ENCODE results near the gene KIRREL3. TPM values are rescaled to one million over a fixed set of nuclear protein-coding genes. Genes with fewer than 3 reads are reported as not detected.
A peak's percentile ranks its signal among the peaks of the same experiment; 100 is the strongest.
"Not testable (repeated sequence)": the region's sequence is repeated elsewhere in the genome, so short reads cannot be mapped to it uniquely, and the experiment has no call there.

KIRREL3 gene
- total and polyA plus RNA-seq, 4 donors: 0.90 TPM; not detected in 3

GRCh38 chr11:126396266-126396665 is 604.3 kb downstream of the KIRREL3 start:
- ATAC-seq (ENCODE audit: low FRiP score); H3K4me1 ChIP-seq (ENCODE audit: control insufficient read depth in 1 of 2, insufficient read depth in 2 of 2, low read length in 2 of 2); H3K9me3 ChIP-seq (ENCODE audit: control insufficient read depth, low read length); intact Hi-C loops (cut with DNase I); H3K36me3 ChIP-seq (ENCODE audit: control insufficient read depth in 1 of 2, insufficient read depth in 2 of 2, low read length in 1 of 2); H3K27me3 ChIP-seq (ENCODE audit: control insufficient read depth in 1 of 2, insufficient read depth in 2 of 2, low read length in 1 of 2); H3K4me3 ChIP-seq (ENCODE audit: low read length in 2 of 2); H3K27ac ChIP-seq (ENCODE audit: low read depth in 1 of 2, low read length in 2 of 2): not testable (repeated sequence)
- 95% methylated on average over 15 of the region's 15 CpGs for WGBS, 2 donors
- DNase-seq: peak in 1 of 2 donors; percentile 26

- DNase-seq: peak in 1 of 2 donors; percentile 49
- intact Hi-C loops (cut with DNase I): not testable (repeated sequence)
Measured at GRCh38 chr11:126395784-126396183, 604.8 kb downstream of the KIRREL3 start.

DNA sequence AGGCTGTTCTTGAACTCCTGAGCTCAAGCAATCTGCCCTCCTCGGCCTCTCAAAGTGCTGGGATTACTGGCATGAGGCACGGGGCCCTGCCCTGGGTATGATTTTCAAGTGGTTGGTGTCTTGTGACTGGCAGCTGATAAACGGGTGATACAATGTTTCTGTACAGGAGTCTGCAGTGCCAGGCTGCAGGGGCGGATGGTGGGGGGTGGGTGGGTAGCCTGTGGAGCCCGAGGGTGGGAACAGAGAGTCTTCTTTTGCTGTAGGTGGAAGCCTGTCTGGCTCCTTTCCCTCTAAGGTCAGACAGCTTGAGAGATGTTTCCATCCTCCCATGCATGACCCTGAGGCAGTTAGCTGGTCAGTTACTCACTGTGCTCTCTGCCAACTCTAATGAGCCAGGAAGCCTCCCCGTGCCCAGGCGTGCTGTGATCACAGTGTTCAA is 605.9 kb downstream of the KIRREL3 start:
- H3K36me3 ChIP-seq (ENCODE audit: control insufficient read depth in 1 of 2, insufficient read depth in 2 of 2, low read length in 1 of 2); H3K4me3 ChIP-seq (ENCODE audit: low read length in 2 of 2); intact Hi-C loops (cut with DNase I); H3K27me3 ChIP-seq (ENCODE audit: control insufficient read depth in 1 of 2, insufficient read depth in 2 of 2, low read length in 1 of 2); H3K4me1 ChIP-seq (ENCODE audit: control insufficient read depth in 1 of 2, insufficient read depth in 2 of 2, low read length in 2 of 2); H3K9me3 ChIP-seq (ENCODE audit: control insufficient read depth, low read length); ATAC-seq (ENCODE audit: low FRiP score); H3K27ac ChIP-seq (ENCODE audit: low read depth in 1 of 2, low read length in 2 of 2): not testable (repeated sequence)
- 39 to 66% methylated on average over 5 to 7 of the region's 7 CpGs for WGBS, 2 donors
- DNase-seq: peak in 1 of 2 donors; percentile 7

More at GRCh38 chr11:126395784-126396183, 604.8 kb downstream of the KIRREL3 start:
- H3K27ac ChIP-seq (ENCODE audit: low read depth in 1 of 2, low read length in 2 of 2); H3K36me3 ChIP-seq (ENCODE audit: control insufficient read depth in 1 of 2, insufficient read depth in 2 of 2, low read length in 1 of 2); H3K4me3 ChIP-seq (ENCODE audit: low read length in 2 of 2); H3K27me3 ChIP-seq (ENCODE audit: control insufficient read depth in 1 of 2, insufficient read depth in 2 of 2, low read length in 1 of 2); H3K4me1 ChIP-seq (ENCODE audit: control insufficient read depth in 1 of 2, insufficient read depth in 2 of 2, low read length in 2 of 2); H3K9me3 ChIP-seq (ENCODE audit: control insufficient read depth, low read length): not testable (repeated sequence)
- peak; percentile 58 for ATAC-seq (ENCODE audit: low FRiP score)
- WGBS, 2 donors: 71 to 76% methylated on average over 9 to 10 of the region's 13 CpGs

DNA sequence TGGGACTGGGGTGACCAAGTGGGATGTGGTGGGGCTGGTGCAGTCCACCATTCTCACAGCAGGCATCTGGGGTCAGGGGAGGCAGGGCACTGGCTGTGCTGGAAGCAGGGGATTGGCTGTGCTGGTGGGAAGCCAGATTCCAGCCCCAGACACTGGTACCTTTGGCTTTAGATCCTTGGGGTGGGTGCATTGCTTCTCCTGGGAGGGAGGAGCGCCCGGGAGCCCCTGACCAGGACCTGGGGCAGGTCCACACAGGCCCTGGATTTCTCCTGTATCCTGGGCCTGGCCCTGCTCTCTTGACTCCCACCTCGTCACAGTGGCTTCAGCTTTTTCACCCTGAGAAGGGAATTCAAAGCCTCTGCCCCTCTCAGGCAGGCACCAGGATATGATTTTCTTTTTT is 606.5 kb downstream of the KIRREL3 start:
- Histone ChIP-seq H3K27ac (ENCODE audit: low read depth in 1 of 2, low read length in 2 of 2) (no peak overlapping the region), H3K36me3 (ENCODE audit: control insufficient read depth in 1 of 2, insufficient read depth in 2 of 2, low read length in 1 of 2) (no peaks in the 10 kb centered on the region), H3K4me1 (ENCODE audit: control insufficient read depth in 1 of 2, insufficient read depth in 2 of 2, low read length in 2 of 2) (no peaks in the 10 kb centered on the region), H3K4me3 (ENCODE audit: low read length in 2 of 2) (no peak overlapping the region), H3K9me3 (ENCODE audit: control insufficient read depth, low read length) (no peaks in the 10 kb centered on the region), H3K27me3 (ENCODE audit: control insufficient read depth in 1 of 2, insufficient read depth in 2 of 2, low read length in 1 of 2) (no peaks in the 10 kb centered on the region)
- intact Hi-C loops (cut with DNase I): no loop called here
- WGBS, 2 donors: 87 to 95% methylated on average over 3 of the region's 3 CpGs
- no peak for ATAC-seq (ENCODE audit: low FRiP score)
- peak in 1 of 2 donors; percentile 24 for DNase-seq

- Histone ChIP-seq H3K27me3 (ENCODE audit: control insufficient read depth in 1 of 2, insufficient read depth in 2 of 2, low read length in 1 of 2) (no peaks in the 10 kb centered on the region), H3K27ac (ENCODE audit: low read depth in 1 of 2, low read length in 2 of 2) (no peak overlapping the region), H3K36me3 (ENCODE audit: control insufficient read depth in 1 of 2, insufficient read depth in 2 of 2, low read length in 1 of 2) (no peaks in the 10 kb centered on the region), H3K9me3 (ENCODE audit: control insufficient read depth, low read length) (no peaks in the 10 kb centered on the region), H3K4me1 (ENCODE audit: control insufficient read depth in 1 of 2, insufficient read depth in 2 of 2, low read length in 2 of 2) (no peaks in the 10 kb centered on the region), H3K4me3 (ENCODE audit: low read length in 2 of 2) (no peak overlapping the region)
- DNase-seq (peak in 1 of 2 donors; percentile 42), ATAC-seq (ENCODE audit: low FRiP score) (no peak)
- intact Hi-C loops (cut with DNase I): no loop called here
- WGBS, 2 donors: 89 to 94% methylated on average over 5 of the region's 5 CpGs
Measured at GRCh38 chr11:126393143-126393542, 607.4 kb downstream of the KIRREL3 start.

GRCh38 chr11:126392633-126393013 is 607.9 kb downstream of the KIRREL3 start:
- DNase-seq: peak in 1 of 2 donors; percentile 42
- no peak for ATAC-seq (ENCODE audit: low FRiP score)
- no peak overlapping the region for H3K4me3 ChIP-seq (ENCODE audit: low read length in 2 of 2)
- 14 to 28% methylated on average over 4 of the region's 4 CpGs for WGBS, 2 donors
- H3K27ac ChIP-seq (ENCODE audit: low read depth in 1 of 2, low read length in 2 of 2): no peak overlapping the region
- no peaks in the 10 kb centered on the region for H3K27me3 ChIP-seq (ENCODE audit: control insufficient read depth in 1 of 2, insufficient read depth in 2 of 2, low read length in 1 of 2)
- no peaks in the 10 kb centered on the region for H3K36me3 ChIP-seq (ENCODE audit: control insufficient read depth in 1 of 2, insufficient read depth in 2 of 2, low read length in 1 of 2)
- no peaks in the 10 kb centered on the region for H3K4me1 ChIP-seq (ENCODE audit: control insufficient read depth in 1 of 2, insufficient read depth in 2 of 2, low read length in 2 of 2)
- intact Hi-C loops (cut with DNase I): no loop called here
- no peaks in the 10 kb centered on the region for H3K9me3 ChIP-seq (ENCODE audit: control insufficient read depth, low read length)

- DNase-seq: no peak
- Histone ChIP-seq H3K36me3 (ENCODE audit: control insufficient read depth in 1 of 2, insufficient read depth in 2 of 2, low read length in 1 of 2) (no peaks in the 10 kb centered on the region), H3K27ac (ENCODE audit: low read depth in 1 of 2, low read length in 2 of 2) (no peak overlapping the region), H3K27me3 (ENCODE audit: control insufficient read depth in 1 of 2, insufficient read depth in 2 of 2, low read length in 1 of 2) (no peaks in the 10 kb centered on the region), H3K9me3 (ENCODE audit: control insufficient read depth, low read length) (no peaks in the 10 kb centered on the region), H3K4me3 (ENCODE audit: low read length in 2 of 2) (no peak overlapping the region), H3K4me1 (ENCODE audit: control insufficient read depth in 1 of 2, insufficient read depth in 2 of 2, low read length in 2 of 2) (no peaks in the 10 kb centered on the region)
- intact Hi-C loops (cut with DNase I): no loop called here
- peak; percentile 25 for ATAC-seq (ENCODE audit: low FRiP score)
- WGBS, 2 donors: 44 to 46% methylated on average over 8 of the region's 8 CpGs
Measured at GRCh38 chr11:126391970-126392632, 608.5 kb downstream of the KIRREL3 start.

GRCh38 chr11:126391286-126391954 is 609.1 kb downstream of the KIRREL3 start:
- H3K27me3 ChIP-seq (ENCODE audit: control insufficient read depth in 1 of 2, insufficient read depth in 2 of 2, low read length in 1 of 2): no peaks in the 10 kb centered on the region
- no peaks in the 10 kb centered on the region for H3K9me3 ChIP-seq (ENCODE audit: control insufficient read depth, low read length)
- ATAC-seq (ENCODE audit: low FRiP score) (no peak), DNase-seq (no peak)
- no peaks in the 10 kb centered on the region for H3K4me1 ChIP-seq (ENCODE audit: control insufficient read depth in 1 of 2, insufficient read depth in 2 of 2, low read length in 2 of 2)
- H3K36me3 ChIP-seq (ENCODE audit: control insufficient read depth in 1 of 2, insufficient read depth in 2 of 2, low read length in 1 of 2): no peaks in the 10 kb centered on the region
- H3K27ac ChIP-seq (ENCODE audit: low read depth in 1 of 2, low read length in 2 of 2): no peak overlapping the region
- intact Hi-C loops (cut with DNase I): no loop called here
- 75 to 87% methylated on average over 7 of the region's 7 CpGs for WGBS, 2 donors
- no peak overlapping the region for H3K4me3 ChIP-seq (ENCODE audit: low read length in 2 of 2)
